Measurements from ENCODE around the gene NCBP1.

DNA sequence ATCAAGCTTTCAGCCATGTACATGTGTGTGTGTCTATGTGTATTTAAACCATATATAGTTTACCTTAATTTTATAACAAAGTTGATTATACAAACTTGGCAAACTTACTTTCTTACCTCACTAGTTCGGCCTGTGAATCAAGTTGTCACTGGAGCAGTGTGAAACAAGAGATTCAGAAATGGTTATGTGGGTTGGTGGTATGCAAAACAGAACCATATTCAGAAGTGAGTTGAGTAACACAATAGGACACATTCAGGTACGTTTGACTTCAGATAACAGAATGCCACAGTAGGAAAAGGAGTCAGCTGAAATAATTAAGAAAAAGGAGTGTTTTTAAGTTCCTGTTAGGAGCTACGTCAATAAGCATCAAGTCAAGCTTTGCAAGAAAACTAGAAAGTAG is 42.0 kb downstream of the NCBP1 start:
- TF ChIP-seq POLR2A (IDR thresholded peaks at IDR 0.05), result no peak
- TF ChIP-seq, protein P1, sequence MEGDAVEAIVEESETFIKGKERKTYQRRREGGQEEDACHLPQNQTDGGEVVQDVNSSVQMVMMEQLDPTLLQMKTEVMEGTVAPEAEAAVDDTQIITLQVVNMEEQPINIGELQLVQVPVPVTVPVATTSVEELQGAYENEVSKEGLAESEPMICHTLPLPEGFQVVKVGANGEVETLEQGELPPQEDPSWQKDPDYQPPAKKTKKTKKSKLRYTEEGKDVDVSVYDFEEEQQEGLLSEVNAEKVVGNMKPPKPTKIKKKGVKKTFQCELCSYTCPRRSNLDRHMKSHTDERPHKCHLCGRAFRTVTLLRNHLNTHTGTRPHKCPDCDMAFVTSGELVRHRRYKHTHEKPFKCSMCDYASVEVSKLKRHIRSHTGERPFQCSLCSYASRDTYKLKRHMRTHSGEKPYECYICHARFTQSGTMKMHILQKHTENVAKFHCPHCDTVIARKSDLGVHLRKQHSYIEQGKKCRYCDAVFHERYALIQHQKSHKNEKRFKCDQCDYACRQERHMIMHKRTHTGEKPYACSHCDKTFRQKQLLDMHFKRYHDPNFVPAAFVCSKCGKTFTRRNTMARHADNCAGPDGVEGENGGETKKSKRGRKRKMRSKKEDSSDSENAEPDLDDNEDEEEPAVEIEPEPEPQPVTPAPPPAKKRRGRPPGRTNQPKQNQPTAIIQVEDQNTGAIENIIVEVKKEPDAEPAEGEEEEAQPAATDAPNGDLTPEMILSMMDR (IDR thresholded peaks at IDR 0.05 in 8 of 11, conservative IDR thresholded peaks at IDR 0.05 in 3 of 11), result no peak
- no peak for TF ChIP-seq POLR2AphosphoS5 (IDR thresholded peaks at IDR 0.05)
